Astrocyte of the cerebellum (primary cell): ENCODE results near the gene DSN1.
"Not testable (repeated sequence)": the region's sequence is repeated elsewhere in the genome, so short reads cannot be mapped to it uniquely, and the experiment has no call there.

Experiments used
- DNase-seq: peaks from one replicate; pipeline ENCODE4 v3.0.0-alpha.2; 2011; ENCODE audit warnings: low read depth
- H3K4me3 ChIP-seq: 2 replicates; pipeline ENCODE4 v1.5.1; 2011; ENCODE audit warnings: mild to moderate bottlenecking, low read depth, low read length, moderate library complexity
- in situ Hi-C: cut with HindIII; loops from 2 replicates; pipeline ENCODE4 v1.10.0; 2017; ENCODE audit warnings: low sequenced_read_pairs
- TF ChIP-seq, protein P1 (sequence below): IDR thresholded peaks from 2 replicates; pipeline ENCODE4 v1.5.1; 2012; ENCODE audit warnings: low read length, low read depth, moderate library complexity, mild to moderate bottlenecking; ENCODE audit errors: missing control alignments

The DSN1 gene

DNA sequence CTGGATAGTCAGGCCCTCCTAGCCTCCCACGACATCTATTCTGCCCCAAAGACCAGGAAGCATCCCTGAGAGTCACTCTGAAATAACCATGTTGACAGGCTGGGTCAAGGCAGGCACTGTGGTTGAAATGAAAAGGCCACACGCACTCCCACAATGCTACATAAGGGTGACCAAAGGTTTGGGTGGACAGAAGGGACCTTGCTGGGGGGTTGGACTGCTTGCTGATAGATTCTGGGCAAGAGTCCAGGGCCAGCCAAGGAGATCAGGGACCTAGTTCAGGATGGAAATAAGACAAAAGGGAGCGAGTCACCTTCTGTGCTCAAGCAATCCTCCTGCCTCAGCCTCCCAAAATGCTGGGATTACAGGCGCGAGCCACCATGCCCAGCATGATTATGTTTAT is 32.5 kb upstream of the DSN1 start:
- DNase-seq = no peak
- TF ChIP-seq, protein P1, sequence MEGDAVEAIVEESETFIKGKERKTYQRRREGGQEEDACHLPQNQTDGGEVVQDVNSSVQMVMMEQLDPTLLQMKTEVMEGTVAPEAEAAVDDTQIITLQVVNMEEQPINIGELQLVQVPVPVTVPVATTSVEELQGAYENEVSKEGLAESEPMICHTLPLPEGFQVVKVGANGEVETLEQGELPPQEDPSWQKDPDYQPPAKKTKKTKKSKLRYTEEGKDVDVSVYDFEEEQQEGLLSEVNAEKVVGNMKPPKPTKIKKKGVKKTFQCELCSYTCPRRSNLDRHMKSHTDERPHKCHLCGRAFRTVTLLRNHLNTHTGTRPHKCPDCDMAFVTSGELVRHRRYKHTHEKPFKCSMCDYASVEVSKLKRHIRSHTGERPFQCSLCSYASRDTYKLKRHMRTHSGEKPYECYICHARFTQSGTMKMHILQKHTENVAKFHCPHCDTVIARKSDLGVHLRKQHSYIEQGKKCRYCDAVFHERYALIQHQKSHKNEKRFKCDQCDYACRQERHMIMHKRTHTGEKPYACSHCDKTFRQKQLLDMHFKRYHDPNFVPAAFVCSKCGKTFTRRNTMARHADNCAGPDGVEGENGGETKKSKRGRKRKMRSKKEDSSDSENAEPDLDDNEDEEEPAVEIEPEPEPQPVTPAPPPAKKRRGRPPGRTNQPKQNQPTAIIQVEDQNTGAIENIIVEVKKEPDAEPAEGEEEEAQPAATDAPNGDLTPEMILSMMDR = no peak
- in situ Hi-C loops = loop anchor here (10.0 kb wide), 1 partner anchor 59 kb away; a partner anchor contains a TSS
- no peak overlapping the region for H3K4me3 ChIP-seq

DNA sequence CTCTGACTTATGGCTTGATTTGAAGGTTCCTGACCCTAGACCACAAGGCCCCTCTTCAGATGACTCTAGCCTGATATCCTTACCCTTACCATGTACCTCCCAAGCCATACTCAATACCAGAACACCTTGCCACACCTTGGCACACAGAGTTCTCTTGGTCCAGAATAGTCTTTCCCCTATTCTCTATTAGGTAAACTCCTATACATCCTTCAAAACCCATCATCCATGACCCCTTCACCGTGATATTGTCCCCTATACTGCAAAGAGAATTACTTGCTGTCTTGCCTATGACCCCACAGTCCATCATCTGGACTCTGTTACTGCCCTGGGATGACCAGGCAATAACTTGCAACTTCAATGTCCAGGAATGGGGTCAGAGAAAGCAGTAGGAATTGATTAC is 31.8 kb upstream of the DSN1 start:
- in situ Hi-C loops = loop anchor here (10.0 kb wide), 1 partner anchor 59 kb away; a partner anchor contains a TSS
- DNase-seq = no peak
- TF ChIP-seq, protein P1 = no peak
- H3K4me3 ChIP-seq = no peak overlapping the region

DNA sequence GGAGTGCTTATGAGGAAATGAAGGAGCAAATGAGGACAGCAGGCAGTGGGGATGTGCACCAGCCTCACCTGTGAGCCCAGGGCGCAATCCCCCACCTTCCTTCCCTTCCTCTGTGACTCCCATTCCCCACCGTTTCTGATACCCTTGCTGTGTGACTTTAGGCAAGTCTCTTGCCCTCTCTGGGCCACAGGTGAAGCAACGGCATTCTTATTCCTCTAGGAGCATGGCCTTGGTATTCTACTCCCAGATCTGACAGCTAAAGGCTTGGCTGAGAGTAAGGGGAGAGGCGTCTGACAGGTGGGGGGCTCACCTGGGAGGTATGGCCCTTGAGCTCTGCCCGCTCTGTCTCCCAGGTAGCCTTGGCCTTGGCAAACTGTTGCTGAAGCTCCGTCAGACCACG is 30.9 kb upstream of the DSN1 start:
- DNase-seq = no peak
- H3K4me3 ChIP-seq = no peak overlapping the region
- in situ Hi-C loops = loop anchor here (10.0 kb wide), 1 partner anchor 60 kb away; a partner anchor contains a TSS
- TF ChIP-seq, protein P1 = no peak

DNA sequence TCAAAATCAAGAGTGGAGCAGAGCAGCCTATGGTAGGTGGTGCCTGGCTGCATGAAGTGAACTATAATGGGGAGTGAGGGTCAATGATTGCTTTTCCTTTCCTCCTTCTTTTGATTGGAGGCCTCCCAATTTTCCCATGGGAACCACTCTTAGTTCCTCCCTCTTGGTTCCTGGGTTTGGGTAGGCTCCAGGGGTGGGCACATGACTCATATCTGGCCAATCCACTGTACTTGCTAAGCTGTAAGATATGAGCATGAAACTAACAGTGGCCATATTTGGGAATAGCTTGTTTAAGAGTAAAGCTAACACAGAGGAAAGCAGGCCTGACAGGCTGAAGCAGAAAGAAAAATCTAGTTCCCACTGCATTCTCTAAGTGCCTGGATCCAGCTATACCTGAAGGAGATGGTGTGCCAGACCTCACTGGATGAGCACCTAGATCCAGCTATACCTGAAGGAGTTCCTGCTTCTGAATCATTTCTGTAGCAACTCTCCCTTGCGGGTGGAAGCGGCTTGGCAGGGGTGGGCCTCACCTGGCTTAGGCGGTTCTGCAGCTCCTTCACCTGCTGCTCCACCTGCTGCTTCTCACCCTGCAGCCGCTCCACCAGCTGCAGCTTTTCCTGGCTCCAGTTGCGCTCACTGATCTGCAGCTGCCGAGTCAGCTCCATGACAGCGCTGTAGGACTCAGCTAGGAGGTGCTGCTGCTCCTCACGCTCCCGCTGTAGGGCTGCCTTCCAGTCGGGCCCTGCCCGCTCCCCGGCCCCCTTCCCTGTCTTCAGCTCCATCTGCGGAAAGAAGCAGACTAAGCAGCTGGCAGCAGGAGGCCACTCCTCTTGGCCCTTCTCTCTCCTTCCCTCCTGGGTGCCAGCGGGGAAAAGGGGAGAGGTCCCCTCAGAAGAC is 29.0 kb upstream of the DSN1 start:
- TF ChIP-seq, protein P1 = no peak
- in situ Hi-C loops = loop anchor here (10.0 kb wide), 1 partner anchor 62 kb away; a partner anchor contains a TSS
- no peak overlapping the region for H3K4me3 ChIP-seq
- peak; percentile 38 for DNase-seq

DNA sequence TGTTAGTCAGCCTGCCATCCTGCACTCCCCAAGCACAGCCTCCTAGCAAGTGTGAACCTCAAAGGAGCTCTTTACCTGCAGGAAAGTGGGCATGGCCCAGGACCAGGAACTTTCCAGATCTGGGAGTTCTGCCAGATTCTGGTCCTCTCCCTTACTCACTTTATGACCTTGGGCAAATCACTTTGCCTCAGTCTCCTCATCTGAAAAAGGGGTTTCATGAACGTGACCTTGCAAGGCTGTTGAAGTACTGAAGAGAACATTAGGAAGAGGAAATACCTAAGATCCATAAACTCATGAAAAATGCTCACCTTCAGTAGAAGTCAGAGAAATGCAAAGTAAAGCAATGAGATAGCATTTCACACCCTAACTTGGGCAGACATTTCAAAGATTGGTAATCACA is 26.8 kb upstream of the DSN1 start:
- in situ Hi-C loops = loop anchor here (10.0 kb wide), 1 partner anchor 64 kb away; a partner anchor contains a TSS
- H3K4me3 ChIP-seq = no peak overlapping the region
- no peak for DNase-seq
- TF ChIP-seq, protein P1 = no peak

DNA sequence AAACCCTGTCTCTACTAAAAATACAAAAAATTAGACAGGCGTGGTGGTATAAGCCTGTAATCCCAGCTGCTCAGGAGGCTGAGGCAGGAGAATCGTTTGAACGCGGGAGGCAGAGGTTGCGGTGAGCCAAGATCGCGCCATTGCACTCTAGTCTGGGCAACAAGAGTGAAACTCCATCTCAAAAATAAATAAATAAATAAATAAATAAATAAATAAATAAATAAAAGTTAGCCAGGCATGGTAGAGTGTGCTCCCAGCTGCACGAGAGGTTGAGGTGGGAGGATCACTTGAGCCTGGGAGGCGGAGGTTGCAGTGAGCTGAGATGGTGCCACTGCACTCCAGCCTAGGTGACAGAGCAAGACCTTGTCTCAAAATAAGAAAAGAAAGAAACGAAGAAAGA is 25.8 kb upstream of the DSN1 start:
- DNase-seq, in situ Hi-C loops, H3K4me3 ChIP-seq: not testable (repeated sequence)

DNA sequence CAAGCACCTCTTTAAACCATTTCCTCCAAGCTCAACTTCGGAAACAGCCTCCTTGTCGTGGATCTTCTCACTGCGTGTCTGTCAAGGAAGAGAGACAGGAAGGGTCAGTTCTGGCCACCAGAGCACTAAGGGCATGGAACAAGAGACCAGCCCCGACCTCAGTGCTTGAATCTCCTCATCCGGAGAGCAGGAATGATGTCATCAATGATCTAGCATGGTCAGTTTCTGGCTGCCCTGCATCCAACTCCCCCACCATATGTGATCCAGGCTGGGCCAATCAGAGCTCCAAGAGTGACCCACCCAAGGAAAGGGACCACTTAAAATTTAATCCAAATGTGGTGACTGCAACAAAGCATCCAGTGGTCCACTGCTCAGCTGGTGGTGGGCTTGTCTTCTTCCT is 23.3 kb upstream of the DSN1 start:
- DNase-seq = no peak
- in situ Hi-C loops = no loop called here

More for the DNA sequence above, 23.3 kb upstream of the DSN1 start:
- no peak overlapping the region for H3K4me3 ChIP-seq
- TF ChIP-seq, protein P1 = no peak
